HG02973 (cell line): ENCODE data around the gene DHX58.

Source experiments
- ATAC-seq: cut with Tn5 transposase; IDR thresholded peaks from one replicate; pipeline ENCODE4 v1.9.1; 2021; ENCODE audit warnings: moderate library complexity; ENCODE audit not compliant: unreplicated experiment

Gene DHX58

DNA sequence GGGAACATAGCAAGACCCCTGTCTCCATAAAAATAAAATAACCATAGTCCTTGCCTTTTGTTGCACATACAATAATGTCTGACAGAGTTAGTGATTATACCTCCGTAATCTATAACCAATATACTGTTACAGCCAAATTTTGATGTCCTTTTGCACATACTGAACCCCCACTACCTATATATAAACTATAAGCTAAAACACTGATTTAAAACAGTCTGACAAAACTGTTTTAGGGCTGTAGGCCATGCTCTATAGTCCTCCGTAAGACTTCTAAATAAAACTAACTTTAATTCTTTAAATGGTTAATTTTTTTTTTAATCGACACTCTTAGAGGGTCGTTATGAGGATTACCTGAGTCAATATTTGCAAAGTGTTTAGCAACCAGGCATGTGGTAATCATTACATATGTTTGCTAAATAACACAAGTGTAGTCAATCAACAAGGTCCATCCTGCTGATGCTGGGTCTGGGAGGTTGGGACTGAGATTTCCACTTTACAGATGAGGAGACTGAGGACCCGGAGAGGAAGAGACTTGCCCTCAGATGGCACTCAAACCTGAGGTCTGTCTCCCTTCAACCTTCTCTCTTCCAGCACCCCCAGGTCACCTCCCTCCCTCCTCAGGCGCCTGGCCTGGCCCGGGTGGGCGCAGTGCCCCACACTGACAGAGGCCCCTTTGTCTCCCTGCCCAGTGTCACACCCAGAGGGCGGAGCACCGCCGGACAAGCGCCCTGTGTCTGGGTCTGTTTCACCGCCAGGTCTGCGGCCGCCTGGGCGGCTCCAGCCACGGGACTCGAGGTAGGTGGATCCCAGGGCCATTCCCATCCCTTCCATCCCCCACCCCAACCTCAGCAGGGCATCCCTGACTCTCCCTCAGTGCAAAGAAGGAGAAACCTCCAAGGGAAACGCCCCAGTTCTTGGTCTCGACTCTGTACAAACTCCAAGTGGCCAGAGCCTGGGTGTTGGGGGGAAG lies 24.5 kb downstream of the DHX58 start:
- no peak for ATAC-seq

DNA sequence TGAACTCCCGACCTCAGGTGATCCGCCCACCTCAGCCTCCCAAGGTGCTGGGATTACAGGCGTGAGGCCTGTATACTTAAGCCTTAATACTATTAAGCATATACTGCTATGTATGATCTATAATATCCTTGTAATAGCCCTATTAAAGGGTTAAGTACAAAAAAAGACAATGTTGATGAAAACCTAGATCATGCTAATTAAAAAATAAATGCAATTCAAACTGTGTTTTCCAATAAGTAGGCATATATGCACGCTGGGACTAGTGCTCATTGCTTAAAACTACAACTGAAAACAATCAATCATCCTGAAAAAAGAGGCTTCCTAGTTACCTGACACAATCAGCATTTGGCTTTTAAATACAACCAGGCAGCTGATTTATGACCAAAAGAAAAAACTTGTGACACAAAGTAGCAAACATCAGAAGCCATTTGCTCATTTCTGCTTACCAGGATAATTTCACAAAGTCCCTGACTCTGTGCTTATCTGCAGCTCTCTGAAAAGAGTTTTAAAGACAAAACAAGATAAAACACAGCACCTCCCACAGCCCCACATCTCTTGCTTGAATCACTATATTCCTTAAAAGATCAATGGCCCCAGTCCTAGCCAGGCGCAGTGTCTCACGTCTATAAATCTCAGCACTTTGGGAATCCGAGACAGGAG lies 25.3 kb downstream of the DHX58 start:
- ATAC-seq, result no peak

DNA sequence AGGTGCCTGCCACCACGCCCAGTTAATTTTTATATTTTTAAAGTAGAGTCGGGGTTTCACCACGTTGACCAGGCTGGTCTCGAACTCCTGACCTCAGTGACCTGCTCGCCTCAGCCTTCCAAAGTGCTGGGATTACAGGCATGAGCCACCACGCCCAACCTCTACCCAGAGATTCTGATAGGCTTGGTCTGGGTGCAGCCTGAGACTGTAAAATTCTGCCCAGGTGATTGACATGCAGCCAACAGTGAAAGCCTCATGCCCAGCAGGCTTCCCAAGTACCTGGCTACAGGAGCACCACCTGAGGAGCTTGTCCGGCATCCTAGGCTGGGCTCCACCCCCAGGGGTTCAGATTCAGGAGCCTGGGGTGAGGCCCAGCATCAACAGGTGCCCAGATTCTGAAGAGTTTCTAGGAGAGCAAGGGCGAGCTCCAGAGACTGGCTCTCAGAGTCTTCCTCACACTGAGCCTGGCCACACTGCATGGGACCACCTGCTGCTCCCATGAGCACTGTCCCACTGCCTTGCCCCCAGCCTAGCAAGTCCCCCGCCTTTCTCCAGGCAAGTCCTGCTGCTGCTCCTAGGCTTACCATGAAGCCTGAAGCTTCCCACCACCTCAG lies 30.9 kb downstream of the DHX58 start:
- ATAC-seq, result no peak

DNA sequence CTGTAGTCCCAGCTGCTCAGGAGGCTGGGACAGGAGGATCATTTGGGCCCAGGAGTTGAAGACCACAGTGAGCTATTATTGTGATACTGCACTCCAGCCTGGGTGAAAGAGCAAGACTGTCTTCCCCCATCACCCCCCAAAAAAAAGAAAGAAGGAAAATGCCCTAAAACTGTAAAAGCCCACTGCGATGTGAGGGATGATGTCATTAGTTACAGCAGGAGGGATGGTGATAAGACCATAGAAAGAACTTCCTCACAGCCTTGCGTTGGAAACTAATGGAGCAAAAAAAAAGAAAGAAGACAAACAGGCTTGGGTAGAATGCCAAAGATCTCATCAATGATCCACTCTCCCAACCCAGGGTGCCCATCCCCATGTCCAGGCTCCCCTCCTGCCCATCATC lies 33.0 kb downstream of the DHX58 start:
- no peak for ATAC-seq

DNA sequence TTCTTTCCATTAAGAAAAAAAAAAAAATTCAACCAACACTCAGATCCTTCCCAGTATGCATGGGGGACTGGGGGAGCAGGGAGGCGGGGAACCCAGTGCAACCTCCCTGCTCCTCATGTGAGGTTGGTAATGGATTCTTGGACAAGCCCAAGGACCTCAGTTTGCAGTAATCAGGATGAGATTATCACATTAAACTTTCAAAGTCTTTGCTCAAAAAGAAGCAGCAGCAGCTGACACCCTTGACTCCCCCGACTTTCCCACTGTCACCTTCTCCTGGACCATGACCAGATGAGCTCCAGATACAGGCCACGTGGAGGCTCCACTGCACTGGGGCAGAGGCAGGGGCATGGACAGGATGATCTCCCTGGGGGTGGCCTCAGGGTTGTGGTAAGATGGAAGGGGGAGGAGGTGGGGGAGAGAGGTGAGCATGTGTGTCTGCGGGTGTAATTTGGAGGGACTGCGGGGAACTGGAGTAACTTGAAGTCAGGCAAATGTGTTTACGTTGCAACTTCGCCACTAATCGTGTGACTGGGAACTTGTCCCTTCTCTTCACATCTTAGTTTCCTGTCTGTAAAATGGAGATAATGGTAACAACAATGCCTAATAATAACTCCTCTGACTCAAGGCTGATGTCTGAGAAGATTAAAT lies 34.0 kb downstream of the DHX58 start:
- ATAC-seq, result no peak

DNA sequence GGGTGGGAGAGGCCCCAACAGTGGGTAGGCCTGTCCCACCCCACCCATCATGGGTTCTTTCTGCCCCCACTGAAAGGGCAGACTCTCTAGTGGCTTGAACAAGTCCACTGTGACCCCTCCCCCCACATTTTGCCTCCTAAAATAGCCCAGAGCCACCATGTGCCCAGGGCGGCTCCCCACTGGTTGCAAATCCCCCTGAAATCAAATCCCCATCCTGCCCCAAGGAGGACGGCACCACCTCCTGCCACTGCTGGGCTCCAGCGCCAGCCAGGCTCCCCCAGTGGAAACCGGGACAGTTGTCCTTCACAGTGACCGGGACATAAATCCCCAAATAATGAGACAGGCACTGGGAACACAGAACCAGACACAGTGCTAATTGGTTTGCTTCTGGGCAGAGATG lies 34.8 kb downstream of the DHX58 start:
- no peak for ATAC-seq

DNA sequence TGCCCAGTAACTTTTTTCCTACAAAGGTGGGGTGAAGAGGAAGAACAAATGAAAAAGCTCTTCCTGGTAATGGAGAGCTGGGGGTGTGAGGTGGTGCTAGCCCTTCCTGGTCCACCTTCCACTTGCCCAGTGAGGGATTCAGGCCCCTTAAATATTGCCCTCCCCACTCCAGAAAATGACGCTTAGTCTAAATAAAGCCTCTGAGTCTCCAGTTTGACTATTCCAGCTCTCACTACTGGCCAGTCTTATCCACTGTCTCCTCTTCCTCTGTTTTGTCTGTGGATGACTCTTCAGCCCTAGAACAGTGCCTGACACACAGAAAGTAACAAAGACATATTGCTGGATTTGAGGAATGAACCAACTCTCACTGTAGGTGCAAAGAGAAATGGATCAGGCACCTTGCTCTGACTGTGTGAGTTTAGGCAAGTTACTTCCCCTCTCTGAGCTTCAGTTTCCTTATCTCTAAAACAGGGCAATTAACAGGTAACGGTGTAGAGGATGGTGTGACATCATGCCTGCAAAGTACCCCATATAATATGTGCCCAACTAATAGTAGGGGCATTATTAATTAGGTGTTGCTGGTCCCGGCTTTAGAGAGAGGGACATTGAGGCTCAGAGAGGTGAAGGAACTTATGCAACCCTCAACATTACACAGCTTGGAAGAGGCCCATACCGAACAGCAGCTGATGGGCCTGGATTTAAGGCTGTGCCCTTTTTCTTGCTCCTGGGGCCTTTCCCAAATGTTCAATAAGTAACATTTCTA lies 35.5 kb downstream of the DHX58 start:
- ATAC-seq, result no peak

DNA sequence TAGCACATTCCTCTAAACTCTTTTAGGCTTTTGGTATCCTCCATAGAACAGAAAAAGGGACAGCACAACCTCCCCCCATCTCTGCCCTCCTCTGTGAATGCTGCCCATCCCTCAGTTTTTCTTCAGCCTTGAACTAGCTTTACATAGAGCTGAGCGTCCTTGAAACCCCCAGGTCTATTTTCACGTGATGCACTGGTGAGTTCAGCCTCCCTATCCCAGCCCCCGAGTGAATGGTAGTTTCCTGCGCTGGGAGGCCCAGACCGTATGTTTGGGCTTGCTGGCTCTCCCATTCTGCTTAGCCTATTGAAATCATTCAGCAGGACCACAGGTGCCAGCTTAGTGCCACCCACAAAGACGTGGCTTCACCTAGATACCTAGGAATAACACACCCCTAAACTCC lies 36.7 kb downstream of the DHX58 start:
- no peak for ATAC-seq

DNA sequence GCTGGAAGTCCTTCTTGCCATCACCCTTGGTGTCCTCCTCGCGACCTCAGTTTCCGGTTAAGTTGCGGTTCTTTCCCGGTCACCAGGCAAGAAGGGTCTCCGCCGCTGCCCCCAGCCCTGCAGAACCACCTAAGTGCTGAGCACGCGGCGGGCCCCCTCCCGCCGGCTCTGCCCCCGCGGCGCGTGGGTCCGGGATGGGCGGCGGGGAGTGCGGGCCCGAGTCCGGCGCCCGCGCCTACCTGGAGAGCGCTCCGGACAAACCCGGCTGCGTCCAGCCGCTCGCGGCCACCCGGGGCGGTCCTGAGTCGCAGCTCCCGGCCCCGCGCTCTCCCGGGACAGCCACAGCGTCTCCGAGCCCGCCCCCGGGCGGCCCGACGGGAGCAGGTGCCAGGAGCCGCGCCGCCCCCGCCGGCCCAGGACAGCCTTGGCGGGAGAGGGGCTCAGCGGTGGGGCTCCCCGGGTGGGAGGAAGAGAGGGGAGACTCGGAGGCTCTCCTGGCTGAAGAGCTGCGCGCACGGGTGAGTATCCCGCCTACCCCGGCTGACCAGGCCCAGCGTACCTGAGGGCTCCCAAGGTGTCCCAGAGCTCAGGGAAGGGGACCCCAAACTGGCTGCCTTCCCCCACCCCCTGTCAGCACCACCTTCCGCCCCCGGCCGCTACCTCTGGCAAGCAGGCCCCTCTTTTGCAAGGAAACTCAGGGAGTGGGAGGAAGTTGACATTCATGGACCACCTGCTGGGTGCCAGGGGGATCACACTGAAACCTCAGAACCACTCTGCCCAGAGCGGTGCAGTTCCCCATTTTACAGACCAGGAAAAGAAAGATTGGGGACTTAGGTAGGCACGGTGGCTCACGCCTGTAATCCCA lies 40.0 kb downstream of the DHX58 start:
- ATAC-seq, result no peak

DNA sequence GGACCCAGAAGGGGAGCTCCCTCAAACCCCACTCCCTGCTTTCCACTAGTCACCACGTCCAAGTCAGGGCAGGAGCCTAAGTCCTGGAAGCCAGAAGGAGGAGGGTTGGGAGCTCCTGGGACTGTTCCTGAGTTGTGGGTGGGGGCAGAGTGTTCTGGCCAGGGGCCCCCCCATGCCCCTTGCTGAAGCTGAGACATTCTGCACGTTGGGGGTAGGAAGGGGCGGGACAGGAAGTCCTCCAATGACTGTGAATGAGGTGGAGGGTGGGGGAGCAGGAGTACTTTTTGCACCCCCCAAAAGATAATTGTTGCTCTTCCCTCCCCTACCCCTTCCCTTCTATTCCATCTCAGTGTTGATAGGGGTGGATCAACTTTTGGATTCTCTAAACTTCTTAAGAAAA lies 40.7 kb downstream of the DHX58 start:
- no peak for ATAC-seq

DNA sequence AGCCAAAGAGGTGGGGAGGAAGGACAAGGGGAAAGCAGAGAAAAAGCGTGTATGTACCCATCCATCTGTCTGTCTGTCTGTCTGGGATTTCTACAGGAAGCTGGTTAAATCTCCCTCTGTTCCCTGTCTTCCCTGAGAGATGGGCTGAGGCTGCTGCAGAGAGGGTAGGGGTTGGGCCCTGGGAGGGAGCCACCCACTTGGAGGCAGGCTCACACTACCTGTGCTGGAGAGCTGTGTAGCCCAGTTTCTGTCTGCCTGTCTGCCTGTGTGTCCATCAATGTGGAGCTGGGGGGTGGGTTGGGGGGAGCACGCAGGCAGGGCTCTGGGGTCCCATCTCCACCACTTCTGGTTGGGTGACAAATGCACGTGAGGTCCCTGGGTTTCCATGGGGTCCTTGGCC lies 43.5 kb downstream of the DHX58 start:
- ATAC-seq, result no peak

DNA sequence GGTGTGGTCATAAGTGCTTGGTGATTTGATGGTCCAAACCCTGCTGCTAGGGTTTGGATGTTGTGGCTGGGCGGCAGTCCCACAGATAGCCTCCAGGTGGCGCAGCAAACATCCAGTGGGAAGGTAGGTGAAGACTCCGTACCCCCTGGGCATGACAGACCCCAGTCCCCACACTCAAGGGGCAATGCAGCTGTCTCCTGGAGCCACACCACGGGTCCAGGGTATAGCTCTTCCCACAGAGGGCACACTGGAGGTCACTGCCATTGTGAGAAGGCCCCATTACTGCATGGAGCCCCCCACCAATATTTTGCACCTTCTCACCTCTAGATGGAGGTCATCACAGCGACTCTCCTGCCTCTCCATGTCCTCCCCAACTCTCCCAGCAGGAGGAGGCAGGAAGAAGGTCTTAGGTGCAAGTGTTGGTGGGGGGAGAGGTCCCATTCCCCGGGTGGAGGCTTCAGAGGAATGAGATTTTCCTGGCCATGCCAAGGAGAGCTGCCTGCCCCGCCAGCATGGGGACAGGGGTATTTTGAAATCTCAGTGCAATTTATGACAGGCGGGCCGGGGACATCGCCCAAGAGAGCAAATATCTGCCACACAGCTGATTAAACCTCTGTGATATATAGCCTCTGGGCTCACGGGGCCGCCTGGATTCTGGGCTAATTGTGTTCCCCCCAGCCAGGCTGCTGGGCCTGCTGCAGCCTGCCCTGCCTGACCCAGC lies 45.0 kb downstream of the DHX58 start:
- ATAC-seq, result no peak

DNA sequence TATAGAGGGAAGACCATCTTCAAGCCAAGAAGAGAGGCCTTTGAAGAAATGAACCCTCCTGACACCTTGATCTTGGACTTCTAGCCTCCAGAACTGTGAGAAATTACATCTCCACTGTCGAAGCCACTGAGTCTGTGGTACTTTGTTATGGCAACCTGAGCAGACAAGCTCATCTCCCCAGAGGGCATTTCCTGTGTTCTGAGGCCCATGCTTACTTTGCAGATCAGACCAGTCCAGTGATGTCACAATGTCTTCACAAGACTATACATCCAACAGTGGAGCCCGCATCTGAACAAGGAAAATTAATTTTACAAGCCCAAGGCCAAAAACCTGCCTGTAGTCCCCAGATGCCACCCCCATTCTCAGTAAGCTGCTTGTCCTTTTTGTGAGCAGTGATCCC lies 47.3 kb downstream of the DHX58 start:
- ATAC-seq, result no peak

DNA sequence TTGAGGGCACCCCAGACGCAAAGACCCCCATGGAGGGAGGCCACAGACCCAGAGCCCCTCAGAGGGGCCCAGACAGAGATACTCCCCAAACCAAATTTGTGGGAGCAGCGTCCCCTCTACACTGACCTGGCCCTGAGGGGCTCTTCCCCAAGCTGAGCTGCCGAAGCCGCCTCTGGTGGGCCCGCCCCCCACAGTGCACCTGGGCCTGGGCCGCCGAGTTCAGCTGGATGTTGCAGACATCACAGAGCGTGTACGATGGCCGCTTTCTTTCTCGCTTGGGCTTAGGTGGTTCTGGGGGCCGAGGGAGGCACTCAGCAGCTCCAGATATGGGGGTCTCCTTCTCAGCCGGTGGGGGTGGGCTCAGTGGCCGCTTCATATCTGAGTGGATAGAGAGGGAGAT lies 49.8 kb downstream of the DHX58 start:
- no peak for ATAC-seq

DNA sequence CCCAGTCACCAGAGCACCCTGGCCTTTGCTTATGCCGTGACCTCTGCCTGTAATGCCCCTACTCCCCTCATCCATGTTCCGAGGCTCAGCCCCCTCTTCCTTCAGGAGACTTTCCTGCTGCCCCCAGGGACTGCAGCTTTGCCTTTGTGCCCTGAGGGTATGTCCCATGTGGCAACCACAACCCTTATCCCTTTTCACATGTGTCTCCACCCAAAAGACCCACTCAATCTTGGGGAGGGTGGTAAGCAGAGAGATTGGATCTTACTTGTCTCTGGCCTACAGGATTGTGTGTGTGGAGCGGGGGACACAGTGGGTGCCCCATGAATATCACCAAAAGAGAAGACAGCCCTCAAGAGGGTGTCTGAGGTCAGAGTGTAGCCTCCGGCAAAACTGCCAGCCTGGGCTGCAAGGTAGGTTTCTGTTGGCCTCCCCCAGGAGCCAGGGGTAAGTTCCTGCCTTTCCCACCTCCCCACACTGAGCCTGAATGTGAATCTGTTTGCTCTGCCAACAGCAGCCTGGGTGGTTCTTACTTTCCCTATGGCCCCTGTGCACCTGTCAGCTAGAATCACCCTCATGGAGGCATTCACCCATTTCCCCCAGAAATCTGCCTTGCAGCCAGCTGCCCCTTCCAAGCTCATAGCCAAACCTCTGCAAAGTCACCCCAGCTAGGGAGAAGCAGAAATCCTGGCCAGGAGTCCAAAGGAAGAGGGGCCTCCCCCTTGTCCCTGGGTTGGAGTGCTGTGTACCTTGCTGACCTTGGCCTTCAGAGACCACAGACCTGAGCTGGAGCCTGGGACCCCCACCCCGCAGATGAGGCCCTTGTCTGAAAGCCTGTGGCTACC lies 50.6 kb downstream of the DHX58 start:
- ATAC-seq, result no peak

DNA sequence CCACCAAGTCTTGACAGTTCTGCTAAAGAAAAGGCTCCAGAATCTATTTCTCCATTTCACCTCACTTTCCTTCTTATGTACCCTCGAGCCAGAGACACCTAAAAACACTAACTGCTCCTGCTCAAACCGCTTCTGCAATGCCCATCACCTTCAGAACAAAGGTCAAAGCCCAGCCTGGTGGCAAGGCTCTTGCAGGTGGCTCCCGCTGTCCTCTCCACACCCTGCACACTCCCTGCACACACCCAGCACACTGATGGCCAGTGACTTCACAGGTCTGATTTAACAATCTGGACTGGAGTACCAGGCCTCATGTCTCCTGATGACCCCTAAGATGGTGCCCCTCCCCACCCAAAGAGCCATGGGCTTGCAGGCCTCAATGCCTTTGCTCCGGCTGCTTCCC lies 52.3 kb downstream of the DHX58 start:
- ATAC-seq, result no peak

DNA sequence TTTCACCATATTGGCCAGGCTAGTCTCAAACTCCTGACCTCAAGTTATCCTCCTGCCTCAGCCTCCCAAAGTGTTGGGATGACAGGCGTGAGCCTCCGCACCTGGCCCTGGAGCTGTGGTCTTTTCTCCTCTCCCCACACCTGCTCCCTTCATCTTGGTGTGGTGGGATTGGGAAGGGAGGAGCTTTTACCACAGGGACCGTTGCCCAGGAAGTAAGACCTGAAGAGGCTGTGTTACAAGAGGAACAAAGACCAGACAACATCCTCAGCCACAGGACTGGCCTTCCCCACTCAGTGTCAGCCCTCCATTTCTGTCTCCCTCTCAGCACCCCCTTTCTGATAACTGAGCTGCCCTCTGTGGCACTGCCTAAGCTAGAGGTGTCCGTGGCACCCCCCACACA lies 52.7 kb downstream of the DHX58 start:
- no peak for ATAC-seq

DNA sequence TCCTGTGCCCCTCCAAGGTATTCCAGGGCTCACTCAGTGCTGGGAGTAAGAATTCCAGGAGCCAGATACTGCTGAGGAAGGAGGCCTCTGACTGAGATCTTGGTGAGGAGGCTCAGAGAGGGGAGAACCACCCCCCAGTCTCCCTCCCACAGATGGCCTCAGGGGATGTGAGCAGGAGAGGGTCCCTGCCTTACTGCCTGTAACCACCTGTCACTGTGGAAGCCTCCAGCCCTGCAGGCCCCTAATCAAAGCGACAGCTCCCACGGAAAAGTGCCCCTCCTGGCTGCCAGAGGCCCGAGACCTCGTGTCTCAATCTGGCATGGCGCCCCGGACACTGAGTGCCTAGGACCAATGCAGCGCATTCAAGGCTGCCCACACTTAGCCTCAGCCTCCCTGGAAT lies 54.5 kb downstream of the DHX58 start:
- no peak for ATAC-seq
